Keratinocyte (primary cell): ENCODE measurements around the gene SLC25A12. TPM values are rescaled to one million over a fixed set of nuclear protein-coding genes. Genes with fewer than 3 reads are reported as not detected.

ENCODE experiments used
- DNase-seq: peaks from one replicate; pipeline ENCODE4 v3.0.0-alpha.2; 2011; ENCODE audit warnings: low read depth, missing footprints, low spot score
- FAIRE-seq: peaks from 2 replicates; lab custom pipeline; 2011; peaks lifted over from hg19 to GRCh38; lab: Jason Lieb, UNC
- H2AFZ ChIP-seq: 2 replicates; pipeline ENCODE4 v1.6.0; 2012; ENCODE audit warnings: low read length, control low read depth, inconsistent platforms; ENCODE audit not compliant: control insufficient read depth
- H3K27ac ChIP-seq: 2 replicates; pipeline ENCODE4 v1.5.1; 2011; ENCODE audit warnings: low read length; ENCODE audit not compliant: control insufficient read depth, insufficient read depth
- H3K27me3 ChIP-seq: 3 replicates; pipeline ENCODE4 v1.6.0; 2011; ENCODE audit warnings: low read length; ENCODE audit not compliant: control insufficient read depth, insufficient read depth; ENCODE audit errors: extremely low read depth
- H3K36me3 ChIP-seq, 2 experiments: 2 replicates in 1 of 2; 3 replicates in 1 of 2; pipeline ENCODE4 v1.5.1; 2011; ENCODE audit warnings: low read length in 2 of 2, mild to moderate bottlenecking in 1 of 2; ENCODE audit not compliant: control insufficient read depth in 2 of 2, insufficient read depth in 2 of 2; ENCODE audit errors: extremely low read depth in 1 of 2
- H3K4me1 ChIP-seq: 3 replicates; pipeline ENCODE4 v1.5.1; 2011; ENCODE audit warnings: low read length; ENCODE audit not compliant: control insufficient read depth, insufficient read depth; ENCODE audit errors: extremely low read depth
- H3K4me2 ChIP-seq: 3 replicates; pipeline ENCODE4 v1.6.0; 2011; ENCODE audit warnings: low read depth, low read length; ENCODE audit not compliant: control insufficient read depth, insufficient read depth; ENCODE audit errors: extremely low read depth
- H3K4me3 ChIP-seq, 3 experiments: fragments of 200-600 bp in 1 of 3; sonication (generic) in 1 of 3; 2 replicates in 2 of 3; 3 replicates in 1 of 3; pipeline ENCODE4 v1.5.1; 2011 to 2016; ENCODE audit warnings: low read length in 3 of 3, mild to moderate bottlenecking in 3 of 3, control low read depth in 2 of 3, inconsistent platforms in 1 of 3, low read depth in 1 of 3, mixed read lengths in 1 of 3, mixed run types in 1 of 3, moderate library complexity in 1 of 3; ENCODE audit not compliant: control insufficient read depth in 2 of 3, insufficient read depth in 2 of 3; ENCODE audit errors: extremely low read depth in 1 of 3
- H3K79me2 ChIP-seq: 2 replicates; pipeline ENCODE4 v1.6.0; 2012; ENCODE audit warnings: low read length; ENCODE audit not compliant: control insufficient read depth, insufficient read depth
- H3K9ac ChIP-seq: 3 replicates; pipeline ENCODE4 v1.6.0; 2011; ENCODE audit warnings: low read length; ENCODE audit not compliant: control insufficient read depth, insufficient read depth; ENCODE audit errors: extremely low read depth
- H3K9me1 ChIP-seq: 3 replicates; pipeline ENCODE4 v1.6.0; 2011; ENCODE audit warnings: low read length; ENCODE audit not compliant: control insufficient read depth, insufficient read depth; ENCODE audit errors: extremely low read depth
- H3K9me3 ChIP-seq: 2 replicates; pipeline ENCODE4 v1.5.1; 2012; ENCODE audit warnings: low read depth, low read length; ENCODE audit not compliant: control insufficient read depth
- H4K20me1 ChIP-seq: 3 replicates; pipeline ENCODE4 v1.6.0; 2011; ENCODE audit warnings: low read length; ENCODE audit not compliant: control insufficient read depth, insufficient read depth; ENCODE audit errors: extremely low read depth
- CTCF ChIP-seq, 3 experiments: IDR thresholded peaks in 1 of 3; conservative IDR thresholded peaks in 1 of 3; optimal IDR thresholded peaks in 1 of 3; 2 replicates in 2 of 3; 3 replicates in 1 of 3; pipeline versions ENCODE3 to v1.5.1; 2011; ENCODE audit warnings: low read length in 3 of 3, mild to moderate bottlenecking in 3 of 3, moderate library complexity in 2 of 3, control low read depth in 1 of 3, inconsistent platforms in 1 of 3; ENCODE audit not compliant: insufficient read depth in 2 of 3; ENCODE audit errors: extremely low read depth in 1 of 3
- EZH2 ChIP-seq: IDR thresholded peaks from one replicate; pipeline ENCODE4 v1.6.1; 2012; ENCODE audit warnings: inconsistent platforms, mild to moderate bottlenecking, low read length, moderate library complexity
- dilution Hi-C: fragments of 300-500 bp; cut with MboI; formaldehyde crosslinking; loops from one replicate; pipeline ENCODE4 v1.7.0; 2020; ENCODE audit warnings: low sequenced_read_pairs; ENCODE audit not compliant: extremely low pct_ligation_motif_present
- polyA plus RNA-seq, 5 experiments: library from polyadenylated mRNA; depleted of rRNA in 3 of 5; stranded (reverse) in 3 of 5; stranded (forward) in 1 of 5; unstranded in 1 of 5; fragments of >200 nt; gene quantifications; 1 replicate in 1 of 5; 2 replicates in 3 of 5; 3 replicates in 1 of 5; pipeline versions ENCODE4 v1.2.1 to v1.2.3, GENCODE V29; 2011 to 2012; ENCODE audit warnings: missing spikeins in 2 of 5, low read depth in 1 of 5, low replicate concordance in 1 of 5

SLC25A12 gene
- polyA plus RNA-seq, 1 donor (not counting 4 experiments of a cell fraction or from before 2014, with no cell fraction given), result 27.7 TPM

DNA sequence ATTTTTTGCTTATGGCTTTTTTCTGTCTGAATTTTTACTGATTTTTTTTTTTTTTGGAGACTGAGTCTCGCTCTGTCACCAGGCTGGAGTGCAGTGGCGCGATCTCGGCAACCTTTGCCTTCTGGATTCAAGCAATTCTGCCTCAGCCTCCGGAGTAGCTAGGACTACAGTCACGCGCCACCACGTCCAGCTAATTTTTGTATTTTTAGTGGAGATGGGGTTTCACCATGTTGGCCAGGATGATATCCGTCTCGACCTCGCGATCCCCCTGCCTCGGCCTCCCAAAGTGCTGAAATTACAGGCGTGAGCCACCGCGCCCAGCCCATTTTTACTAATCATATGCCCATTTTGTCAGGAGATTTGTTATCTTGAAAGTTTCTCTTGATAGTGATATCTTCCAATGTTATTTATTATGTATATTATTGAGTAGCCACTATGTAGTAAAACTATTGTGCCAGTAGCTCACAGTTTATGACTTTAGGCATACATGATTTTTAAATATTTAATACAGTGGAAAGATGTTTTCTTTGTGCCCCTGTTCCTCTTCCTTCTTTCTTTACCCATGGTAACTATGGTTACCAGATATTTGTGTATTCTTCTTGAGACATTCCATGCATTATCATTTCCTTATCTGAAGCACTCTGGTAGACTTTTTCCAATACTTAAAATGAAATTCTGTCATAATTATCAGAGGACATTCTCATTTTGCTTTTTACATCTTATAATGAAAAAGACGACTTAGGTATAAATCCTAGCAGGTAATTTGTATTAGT lies 30.3 kb upstream of the SLC25A12 start:
- H2AFZ ChIP-seq, result no peak overlapping the region
- FAIRE-seq (no peak), DNase-seq (no peak)
- H3K4me1 ChIP-seq, result peaks cover 9% of the 10 kb centered on the region
- TF ChIP-seq CTCF (optimal IDR thresholded peaks at IDR 0.05 in 1 of 3, IDR thresholded peaks at IDR 0.05 in 1 of 3, conservative IDR thresholded peaks at IDR 0.05 in 1 of 3; ENCODE audit: extremely low read depth in 1 of 3, insufficient read depth in 2 of 3, low read length in 3 of 3), result no peak
- TF ChIP-seq EZH2, result no peak
- H3K9me3 ChIP-seq, result no peaks in the 10 kb centered on the region
- H3K4me2 ChIP-seq, result peak overlapping the region; percentile 97
- no peaks in the 10 kb centered on the region for H3K36me3 ChIP-seq
- H3K79me2 ChIP-seq, result peaks cover 54% of the 10 kb centered on the region
- dilution Hi-C loops, result no loop called here
- no peaks in the 10 kb centered on the region for H3K27me3 ChIP-seq
- no peak overlapping the region for H3K4me3 ChIP-seq
- H3K9me1 ChIP-seq, result no peaks in the 10 kb centered on the region
- H4K20me1 ChIP-seq, result no peaks in the 10 kb centered on the region
- no peak overlapping the region for H3K27ac ChIP-seq
- H3K9ac ChIP-seq, result no peak overlapping the region

- peaks cover 9% of the 10 kb centered on the region for H3K4me1 ChIP-seq
- dilution Hi-C loops, result no loop called here
- FAIRE-seq (no peak), DNase-seq (no peak)
- peak overlapping the region; percentile 97 for H3K4me2 ChIP-seq
- H4K20me1 ChIP-seq, result no peaks in the 10 kb centered on the region
- H3K9ac ChIP-seq, result peak overlapping the region; percentile 96
- no peaks in the 10 kb centered on the region for H3K36me3 ChIP-seq
- H3K27ac ChIP-seq, result peak overlapping the region; percentile 96
- no peaks in the 10 kb centered on the region for H3K9me3 ChIP-seq
- H3K4me3 ChIP-seq, result peak overlapping the region; percentile 70 to 99 (median 94)
- peak overlapping the region; percentile 98 for H2AFZ ChIP-seq
- no peaks in the 10 kb centered on the region for H3K27me3 ChIP-seq
- H3K79me2 ChIP-seq, result peaks cover 44% of the 10 kb centered on the region
- H3K9me1 ChIP-seq, result no peaks in the 10 kb centered on the region
- TF ChIP-seq CTCF (optimal IDR thresholded peaks at IDR 0.05 in 1 of 3, IDR thresholded peaks at IDR 0.05 in 1 of 3, conservative IDR thresholded peaks at IDR 0.05 in 1 of 3; ENCODE audit: extremely low read depth in 1 of 3, insufficient read depth in 2 of 3, low read length in 3 of 3), result no peak
- no peak for TF ChIP-seq EZH2
Measured at GRCh38 chr2:171923206-171923605, 29.2 kb upstream of the SLC25A12 start.
